Measurements from ENCODE around the gene MAPK8IP3.
"Not testable (repeated sequence)": the region's sequence is repeated elsewhere in the genome, so short reads cannot be mapped to it uniquely, and the experiment has no call there.

Gene MAPK8IP3

GRCh38 chr16:1788095-1788707 is 82.2 kb downstream of the MAPK8IP3 start:
- no peak for DNase-seq

GRCh38 chr16:1788708-1789100 is 82.7 kb downstream of the MAPK8IP3 start:
- DNase-seq = no peak

GRCh38 chr16:1789643-1790045 is 83.6 kb downstream of the MAPK8IP3 start:
- no peak for DNase-seq

- no peak for DNase-seq
Measured at GRCh38 chr16:1790261-1790610, 84.2 kb downstream of the MAPK8IP3 start.

- no peak for DNase-seq
Measured at GRCh38 chr16:1790611-1791255, 84.7 kb downstream of the MAPK8IP3 start.

- peak; percentile 9 for DNase-seq
Measured at GRCh38 chr16:1791256-1791942, 85.4 kb downstream of the MAPK8IP3 start.

- DNase-seq = peak; percentile 9
Measured at GRCh38 chr16:1791943-1792812, 86.2 kb downstream of the MAPK8IP3 start.

GRCh38 chr16:1792836-1793577 is 87.0 kb downstream of the MAPK8IP3 start:
- no peak for DNase-seq

GRCh38 chr16:1793578-1794220 is 87.7 kb downstream of the MAPK8IP3 start, which contains the start of gene IGFALS:
IGFALS (minus strand) TSS chr16:1793705; CDS start chr16:1793652, 53 bp downstream.
- no peak for DNase-seq

- peak; percentile 9 for DNase-seq
Measured at GRCh38 chr16:1794221-1794871, 88.4 kb downstream of the MAPK8IP3 start.

- DNase-seq = no peak
Measured at GRCh38 chr16:1794908-1795666, 89.1 kb downstream of the MAPK8IP3 start.

- DNase-seq = not testable (repeated sequence)
Measured at GRCh38 chr16:1799263-1799662, 93.3 kb downstream of the MAPK8IP3 start.

- DNase-seq = no peak
Measured at GRCh38 chr16:1800701-1801100, 94.7 kb downstream of the MAPK8IP3 start.

- no peak for DNase-seq
Measured at GRCh38 chr16:1807626-1808025, 101.6 kb downstream of the MAPK8IP3 start.

- DNase-seq = no peak
Measured at GRCh38 chr16:1808691-1809090, 102.7 kb downstream of the MAPK8IP3 start.

GRCh38 chr16:1809281-1809801 is 103.3 kb downstream of the MAPK8IP3 start:
- no peak for DNase-seq

- no peak for DNase-seq
Measured at GRCh38 chr16:1810106-1810505, 104.1 kb downstream of the MAPK8IP3 start.

GRCh38 chr16:1810536-1810935 is 104.5 kb downstream of the MAPK8IP3 start:
- DNase-seq = no peak

- peak; percentile 59 for DNase-seq
Measured at GRCh38 chr16:1812732-1813163, 106.8 kb downstream of the MAPK8IP3 start.

- DNase-seq = no peak
Measured at GRCh38 chr16:1815461-1815860, 109.5 kb downstream of the MAPK8IP3 start.

All from activated naive CD4-positive, alpha-beta T cell treated with anti-CD3 and anti-CD28 coated beads, Interleukin-2, amount 50 U/mL, for 16 hours (primary cell).